Measurements from ENCODE around the gene DSCAM.

Gene DSCAM

DNA sequence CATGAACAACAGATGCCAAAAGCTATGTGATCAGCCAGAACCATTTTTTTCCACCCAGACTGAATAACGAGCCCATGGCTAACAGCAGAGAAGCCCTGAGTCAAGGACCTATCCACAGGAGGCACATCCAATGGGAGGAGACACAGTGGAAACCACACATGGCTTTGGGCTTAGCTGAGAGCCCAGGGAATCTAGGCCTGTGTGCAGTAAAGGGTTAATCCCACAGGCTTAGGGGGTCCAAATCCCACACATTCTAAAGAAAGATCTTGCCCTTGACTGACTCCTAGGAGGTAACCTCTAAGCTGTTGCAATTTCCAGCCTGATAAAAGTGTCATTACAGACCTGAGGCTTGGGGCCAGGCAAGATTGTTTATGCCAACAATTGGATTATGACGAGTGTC, 194.5 kb downstream of the DSCAM start:
- FAIRE-seq: no peak

DNA sequence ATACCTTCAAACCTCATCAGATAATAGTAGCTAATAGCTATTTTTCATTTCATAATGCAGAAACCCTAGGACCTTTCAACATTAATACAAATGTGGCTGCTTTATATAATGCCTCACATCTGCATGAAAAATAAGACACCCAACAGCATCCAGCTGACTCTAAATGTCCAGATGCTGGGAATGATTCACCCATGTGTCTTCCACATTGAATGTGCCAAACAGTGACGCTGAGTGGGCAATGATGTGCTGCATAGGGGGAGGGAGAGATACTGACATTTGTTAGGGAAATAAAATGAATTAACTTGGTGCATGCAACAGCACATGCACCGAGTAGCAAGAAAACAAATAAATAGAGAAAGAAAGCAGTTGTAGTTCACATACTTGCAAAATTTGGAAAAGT, 199.3 kb downstream of the DSCAM start:
- no peak for FAIRE-seq

DNA sequence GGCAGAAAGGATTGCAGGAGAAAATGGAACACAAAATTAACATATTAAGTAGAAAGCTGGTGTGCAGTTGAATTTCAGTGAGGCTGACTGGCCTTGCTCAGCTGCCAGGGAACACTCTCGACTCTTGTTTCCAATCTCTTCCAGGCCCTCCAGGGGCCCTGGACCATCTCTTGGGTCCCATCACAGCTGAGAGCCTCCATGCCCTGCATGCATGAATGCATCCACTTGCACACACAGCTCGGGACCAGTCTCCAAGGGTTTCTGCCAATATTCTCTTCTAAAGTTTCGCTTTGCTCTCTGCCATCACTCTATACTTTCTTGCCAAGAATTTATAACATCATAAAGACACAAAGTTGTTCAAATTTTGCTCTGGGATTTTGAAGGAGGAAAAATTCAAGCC, 200.3 kb downstream of the DSCAM start:
- no peak for FAIRE-seq

GRCh38 chr21:40641042-40641441, 205.9 kb downstream of the DSCAM start:
- FAIRE-seq: no peak

GRCh38 chr21:40640266-40640789, 206.6 kb downstream of the DSCAM start:
- no peak for FAIRE-seq

- no peak for FAIRE-seq
Observed at GRCh38 chr21:40639616-40640194, 207.3 kb downstream of the DSCAM start.

DNA sequence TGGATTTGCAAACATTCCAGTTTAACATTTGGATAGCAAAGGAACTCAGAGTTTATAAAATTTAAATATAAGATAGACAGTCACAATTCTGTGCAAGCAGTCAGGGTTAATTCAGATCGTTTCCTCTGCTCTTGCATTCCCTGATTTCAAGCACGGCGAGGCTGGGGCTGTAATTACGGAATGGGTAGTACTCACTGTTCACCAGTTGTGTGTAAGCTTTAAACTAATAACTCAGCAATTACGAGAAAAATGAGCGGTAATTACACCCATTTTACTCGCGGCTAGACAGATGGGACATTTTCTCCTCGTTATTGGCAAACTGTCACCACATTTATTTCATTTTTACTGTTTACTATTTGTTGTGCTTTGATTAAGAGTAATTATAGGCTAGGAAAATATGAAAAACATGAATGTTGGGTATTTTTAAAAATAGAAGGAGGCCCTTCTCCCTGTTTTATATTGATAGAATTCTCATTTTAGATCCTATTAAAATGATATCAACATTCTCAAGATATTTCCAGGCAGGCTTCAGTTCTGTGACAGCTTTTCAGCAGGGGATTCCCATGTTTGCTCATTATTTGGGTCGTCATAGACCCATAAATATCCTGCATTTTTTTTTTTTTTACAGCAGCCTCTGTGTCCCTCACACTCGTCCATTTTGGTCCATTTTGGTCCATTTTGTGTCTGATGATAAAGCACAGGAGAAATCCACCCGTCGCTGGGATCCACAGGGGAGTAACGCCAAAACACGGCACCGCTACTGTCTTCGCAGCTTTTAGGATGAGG, 208.3 kb downstream of the DSCAM start:
- FAIRE-seq: no peak

DNA sequence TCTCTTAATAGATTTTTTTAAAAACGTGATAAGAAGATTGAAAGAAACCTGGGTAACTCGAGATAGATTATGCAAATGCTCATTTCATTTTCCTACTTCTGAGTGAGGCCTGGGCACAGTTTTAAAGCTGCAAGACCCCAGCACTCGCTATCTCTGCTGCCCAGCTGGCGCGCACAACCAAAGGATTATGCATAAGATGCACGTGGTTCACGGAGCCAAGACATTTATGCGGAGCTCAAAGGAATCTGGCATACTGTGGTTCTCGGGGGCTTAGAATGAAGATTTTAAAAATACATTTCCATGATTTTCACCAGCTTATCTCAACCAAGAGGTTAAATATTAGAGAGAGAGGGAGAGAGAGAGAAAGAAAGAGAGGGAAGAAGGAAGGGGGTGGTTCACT, 210.9 kb downstream of the DSCAM start:
- FAIRE-seq: no peak

DNA sequence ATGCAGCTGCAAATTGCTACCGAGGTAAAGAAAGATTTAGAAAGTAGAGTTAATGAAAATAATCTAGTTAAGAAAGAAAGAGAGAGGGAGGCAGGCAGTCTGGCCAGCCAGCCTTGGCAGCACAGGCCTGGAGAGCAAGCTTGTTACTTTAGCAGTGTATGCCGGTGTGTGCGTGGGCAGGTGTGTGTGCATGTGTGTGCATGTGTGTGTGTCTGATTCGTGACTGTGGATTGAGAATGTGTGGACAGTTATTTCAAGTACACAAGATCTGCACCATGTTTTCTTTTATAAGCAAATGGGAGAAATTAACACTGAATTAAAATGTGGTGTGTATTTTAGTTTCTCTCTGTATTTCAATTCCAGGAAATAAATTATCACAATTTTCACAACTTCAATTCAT, 211.6 kb downstream of the DSCAM start:
- no peak for FAIRE-seq

- no peak for FAIRE-seq
Observed at GRCh38 chr21:40634141-40634540, 212.8 kb downstream of the DSCAM start.

- FAIRE-seq: no peak
Observed at GRCh38 chr21:40633048-40633447, 213.9 kb downstream of the DSCAM start.

GRCh38 chr21:40631211-40631610, 215.7 kb downstream of the DSCAM start:
- FAIRE-seq: no peak

GRCh38 chr21:40625991-40626390, 221.0 kb downstream of the DSCAM start:
- FAIRE-seq: no peak

GRCh38 chr21:40623528-40623927, 223.4 kb downstream of the DSCAM start:
- no peak for FAIRE-seq

DNA sequence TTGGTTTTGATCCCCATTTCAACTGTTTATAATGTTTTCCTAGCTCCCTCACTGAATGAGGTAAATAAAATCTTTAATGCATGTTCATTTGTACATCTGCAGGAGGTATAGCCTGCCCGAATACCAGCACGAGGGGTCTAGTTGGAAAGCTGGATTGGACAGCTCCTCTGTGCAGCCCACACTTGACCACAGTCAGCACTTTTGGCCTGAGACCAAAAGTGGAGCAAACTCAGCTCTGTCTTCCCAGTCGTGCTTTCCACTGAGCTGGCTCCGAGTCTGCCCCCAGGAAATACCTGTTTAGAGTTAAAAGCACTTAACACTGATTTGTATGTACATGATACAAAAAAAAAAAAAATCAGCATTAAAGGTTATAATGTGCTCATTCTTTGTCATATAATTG, 224.4 kb downstream of the DSCAM start:
- no peak for FAIRE-seq

- FAIRE-seq: no peak
Observed at GRCh38 chr21:40620386-40621145, 226.4 kb downstream of the DSCAM start.

GRCh38 chr21:40618191-40618973, 228.6 kb downstream of the DSCAM start:
- no peak for FAIRE-seq

DNA sequence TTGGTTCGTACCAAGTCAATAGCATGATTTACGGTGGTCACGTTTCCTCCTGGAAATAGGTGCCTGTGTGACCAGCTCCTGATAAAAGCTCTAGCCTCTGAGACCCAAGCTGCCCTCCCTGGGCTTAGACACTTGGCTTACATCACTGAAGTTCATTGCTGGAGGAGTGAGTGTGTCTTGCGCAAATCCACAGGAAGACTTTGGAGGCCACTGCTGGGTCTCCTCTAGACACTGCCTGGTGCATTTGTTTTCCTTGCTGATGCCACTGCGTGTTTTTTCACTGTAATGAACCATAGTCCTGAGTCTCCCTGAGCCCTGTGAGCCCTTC, 230.6 kb downstream of the DSCAM start:
- FAIRE-seq: no peak

DNA sequence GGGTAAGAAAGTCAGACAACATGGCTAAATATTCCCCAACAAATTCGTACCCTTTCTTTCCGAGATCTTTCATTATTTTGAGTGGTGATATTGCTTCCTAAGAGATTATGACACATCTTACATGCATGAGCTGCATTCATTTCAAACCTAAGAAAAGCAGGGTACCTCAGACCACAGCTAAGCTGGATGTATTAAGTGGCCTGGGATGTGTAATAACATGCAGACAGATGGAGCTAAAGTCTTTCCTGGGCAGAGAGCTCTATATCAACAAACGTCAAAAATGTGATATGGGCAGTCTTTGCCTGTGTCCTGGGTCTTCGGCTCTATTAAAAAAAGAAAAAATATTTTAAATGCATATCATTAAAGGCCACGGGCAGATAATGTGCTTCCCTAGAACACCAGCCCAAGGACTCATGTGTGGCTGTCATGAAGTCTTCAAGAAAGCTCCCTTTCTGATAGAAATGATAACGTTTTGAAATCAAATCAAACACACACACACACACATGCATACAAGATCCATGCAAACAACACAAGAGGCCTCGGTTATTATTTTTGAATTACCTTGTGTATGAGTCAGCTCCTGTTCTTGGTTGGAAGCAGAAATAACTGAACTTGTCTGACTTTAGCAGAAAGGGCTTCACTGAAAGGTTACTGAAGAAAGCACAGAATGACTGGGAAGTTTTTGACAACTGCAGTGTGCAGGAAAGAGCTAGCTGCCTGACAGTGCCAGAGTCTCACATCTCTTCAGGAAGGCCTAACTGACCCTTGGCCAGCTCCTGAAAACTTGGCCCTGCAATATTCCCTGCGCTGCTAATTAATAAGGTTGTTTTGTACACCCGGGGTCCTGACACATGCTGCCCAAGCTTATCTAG, 231.2 kb downstream of the DSCAM start:
- FAIRE-seq: no peak

GRCh38 chr21:40613546-40614030, 233.4 kb downstream of the DSCAM start:
- FAIRE-seq: no peak

DNA sequence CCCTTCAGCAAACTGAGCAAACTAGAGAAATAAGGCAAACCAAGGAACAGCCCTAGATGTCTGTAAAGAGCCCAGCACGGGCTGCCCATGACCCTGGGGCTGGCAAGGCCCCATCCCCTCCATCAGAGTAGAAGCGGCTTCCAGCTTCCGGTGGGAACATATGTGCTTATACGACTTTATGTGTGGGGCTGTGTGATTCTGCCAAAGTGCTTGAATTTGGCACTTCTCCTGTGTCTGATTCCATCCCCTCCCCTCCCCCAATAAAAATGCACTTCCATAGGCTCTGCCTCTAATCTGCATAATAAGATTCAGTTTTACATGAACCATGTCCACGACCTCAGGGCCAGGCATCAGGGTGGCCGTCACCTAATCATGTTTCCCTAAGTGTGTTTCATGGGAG, 236.6 kb downstream of the DSCAM start:
- FAIRE-seq: no peak

DNA sequence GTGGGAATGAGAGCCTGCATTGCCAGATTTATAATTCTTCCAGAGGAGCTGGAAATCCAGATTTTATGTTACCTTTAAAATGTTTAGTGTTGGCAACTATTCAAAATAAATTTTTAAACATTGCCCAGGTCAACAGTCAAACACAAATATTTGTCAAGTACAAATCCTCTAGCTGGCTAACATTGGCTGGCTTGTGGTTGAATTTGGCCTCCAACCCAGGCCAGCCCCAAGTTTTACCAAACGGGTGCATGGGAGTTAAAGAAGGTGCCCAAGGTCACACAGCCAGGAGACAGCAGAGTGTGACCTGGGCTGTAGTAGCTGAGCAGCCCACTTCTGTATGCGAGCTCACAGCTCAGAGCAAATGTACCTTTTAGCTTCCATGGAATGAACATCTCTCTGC, 240.6 kb downstream of the DSCAM start:
- FAIRE-seq: no peak
